ENCODE data around the gene MSX1.

MSX1 gene

GRCh38 chr4:4849106-4849505, 10.4 kb upstream of the MSX1 start:
- Mint-ChIP-seq H3K9me3 (no peaks in the 10 kb centered on the region), H3K27ac (no peak overlapping the region), H3K27me3 (ENCODE audit: low read depth, poor library complexity) (peaks cover 17% of the 10 kb centered on the region), H3K4me1 (peaks cover 57% of the 10 kb centered on the region), H3K4me3 (no peak overlapping the region), H3K36me3 (ENCODE audit: low read depth) (no peaks in the 10 kb centered on the region)
- no peak for TF ChIP-seq CTCF (IDR thresholded peaks at IDR 0.05)
- DNase-seq = no peak

GRCh38 chr4:4849524-4850193, 9.8 kb upstream of the MSX1 start:
- Mint-ChIP-seq H3K4me1 (peaks cover 57% of the 10 kb centered on the region), H3K27ac (no peak overlapping the region), H3K9me3 (no peaks in the 10 kb centered on the region), H3K36me3 (ENCODE audit: low read depth) (no peaks in the 10 kb centered on the region), H3K4me3 (no peak overlapping the region), H3K27me3 (ENCODE audit: low read depth, poor library complexity) (peaks cover 17% of the 10 kb centered on the region)
- no peak for TF ChIP-seq CTCF (IDR thresholded peaks at IDR 0.05)
- no peak for DNase-seq

- no peak for DNase-seq
- TF ChIP-seq CTCF (IDR thresholded peaks at IDR 0.05) = no peak
- Mint-ChIP-seq H3K27me3 (ENCODE audit: low read depth, poor library complexity) (peaks cover 23% of the 10 kb centered on the region), H3K4me1 (peaks cover 63% of the 10 kb centered on the region), H3K36me3 (ENCODE audit: low read depth) (no peaks in the 10 kb centered on the region), H3K4me3 (no peak overlapping the region), H3K9me3 (no peaks in the 10 kb centered on the region), H3K27ac (no peak overlapping the region)
These were observed 8.4 kb upstream of the MSX1 start for GRCh38 chr4:4851081-4851480.

GRCh38 chr4:4851906-4852305, 7.6 kb upstream of the MSX1 start:
- TF ChIP-seq CTCF (IDR thresholded peaks at IDR 0.05) = no peak
- Mint-ChIP-seq H3K27me3 (ENCODE audit: low read depth, poor library complexity) (peaks cover 21% of the 10 kb centered on the region), H3K4me1 (peaks cover 62% of the 10 kb centered on the region), H3K9me3 (no peaks in the 10 kb centered on the region), H3K27ac (no peak overlapping the region), H3K4me3 (peak overlapping the region; percentile 82), H3K36me3 (ENCODE audit: low read depth) (no peaks in the 10 kb centered on the region)
- DNase-seq = no peak

GRCh38 chr4:4852591-4853362, 6.7 kb upstream of the MSX1 start:
- Mint-ChIP-seq H3K4me3 (peak overlapping the region; percentile 82), H3K9me3 (no peaks in the 10 kb centered on the region), H3K4me1 (peaks cover 71% of the 10 kb centered on the region), H3K36me3 (ENCODE audit: low read depth) (no peaks in the 10 kb centered on the region), H3K27me3 (ENCODE audit: low read depth, poor library complexity) (peaks cover 29% of the 10 kb centered on the region), H3K27ac (peak overlapping the region; percentile 90)
- peak; percentile 65 for DNase-seq
- TF ChIP-seq CTCF (IDR thresholded peaks at IDR 0.05) = peak; percentile 49

Data from nephron progenitor cell (in vitro differentiated cells).